SHP77 (cell line): Measurements from ENCODE around the gene ATG9A.
A peak's percentile ranks its signal among the peaks of the same experiment; 100 is the strongest.

Source experiments
- DNase-seq, 2 experiments: peaks; one replicate each; lab custom pipeline; 2025; lab: John Stamatoyannopoulos, UW

ATG9A gene

GRCh38 chr2:219252570-219252899, 23.1 kb upstream of the ATG9A start:
- DNase-seq, result no peak

- no peak for DNase-seq
Observed at GRCh38 chr2:219252084-219252483, 22.6 kb upstream of the ATG9A start.

GRCh38 chr2:219251656-219252055, 22.2 kb upstream of the ATG9A start:
- no peak for DNase-seq

GRCh38 chr2:219250049-219250781, 20.8 kb upstream of the ATG9A start:
- DNase-seq, result no peak

- peak; percentile 74 to 82 for DNase-seq
Observed at GRCh38 chr2:219249203-219249980, 20.0 kb upstream of the ATG9A start.

- no peak for DNase-seq
Observed at GRCh38 chr2:219248845-219249202, 19.4 kb upstream of the ATG9A start.

- DNase-seq, result no peak
Observed at GRCh38 chr2:219247678-219248642, 18.5 kb upstream of the ATG9A start.

GRCh38 chr2:219246559-219246958, 17.1 kb upstream of the ATG9A start:
- no peak for DNase-seq

GRCh38 chr2:219245899-219246230, 16.4 kb upstream of the ATG9A start:
- no peak for DNase-seq

GRCh38 chr2:219245148-219245898, 15.9 kb upstream of the ATG9A start, which contains the start of the genes GLB1L and STK16:
Gene GLB1L (minus strand): TSS chr2:219245444. CDS start chr2:219243573, 1,871 bp downstream.
Gene STK16 (plus strand): TSS chr2:219245479. CDS start chr2:219246000, 521 bp downstream.
- DNase-seq, result peak; percentile 87 to 89

- DNase-seq, result no peak
Observed at GRCh38 chr2:219244789-219245147, 15.3 kb upstream of the ATG9A start.

GRCh38 chr2:219243291-219243761, 13.9 kb upstream of the ATG9A start:
- DNase-seq, result no peak

GRCh38 chr2:219234331-219234730, 4.9 kb upstream of the ATG9A start:
- no peak for DNase-seq

- DNase-seq, result peak in 1 of 2 experiments; percentile 35
Observed at GRCh38 chr2:219230059-219230540, 664 bp upstream of the ATG9A start.

GRCh38 chr2:219228911-219229304, 528 bp downstream of the ATG9A start:
- DNase-seq, result no peak

- no peak for DNase-seq
Observed at GRCh38 chr2:219228041-219228910, 1.2 kb downstream of the ATG9A start.

GRCh38 chr2:219225350-219225749, 4.1 kb downstream of the ATG9A start:
- no peak for DNase-seq

GRCh38 chr2:219223831-219224610, 5.4 kb downstream of the ATG9A start:
- DNase-seq, result no peak

GRCh38 chr2:219221957-219222518, 7.4 kb downstream of the ATG9A start:
- no peak for DNase-seq
